GM19035 (cell line): ENCODE data around the gene OR2S2.

Experiments
- ATAC-seq: cut with Tn5 transposase; IDR thresholded peaks from one replicate; pipeline ENCODE4 v1.9.1; 2021; ENCODE audit not compliant: unreplicated experiment

The OR2S2 gene

GRCh38 chr9:35910613-35911359 is 47.2 kb downstream of the OR2S2 start:
- ATAC-seq, result no peak

- ATAC-seq, result no peak
Observed at GRCh38 chr9:35909687-35910612, 48.0 kb downstream of the OR2S2 start.

GRCh38 chr9:35909274-35909673 is 48.7 kb downstream of the OR2S2 start, which contains the start of gene SPAAR:
TSS of gene SPAAR (plus strand) at chr9:35909490. CDS start at chr9:35910464, 974 bp downstream.
- ATAC-seq, result no peak

- no peak for ATAC-seq
Observed at GRCh38 chr9:35908504-35909125, 49.3 kb downstream of the OR2S2 start.

- no peak for ATAC-seq
Observed at GRCh38 chr9:35907711-35908503, 50.0 kb downstream of the OR2S2 start.
